Testis (tissue), 2 donors: ENCODE results near the gene RABGGTA.

ENCODE experiments used
- CTCF ChIP-seq, 3 experiments: fragments of 450-650 bp in 2 of 3; fragments of 200-600 bp in 1 of 3; sonication (generic) in 1 of 3; IDR thresholded peaks; one replicate each; pipeline ENCODE4 v1.5.1; 2016 to 2019; ENCODE audit warnings: antibody characterized with exemption in 3 of 3, mild to moderate bottlenecking in 2 of 3, moderate library complexity in 1 of 3
- POLR2A ChIP-seq: fragments of 450-650 bp; IDR thresholded peaks from one replicate; pipeline ENCODE4 v1.6.1; 2017; ENCODE audit warnings: antibody characterized with exemption, mild to moderate bottlenecking, moderate library complexity

- TF ChIP-seq CTCF (IDR thresholded peaks at IDR 0.05) (no peak), POLR2A (no peak)
Measured at GRCh38 chr14:24304019-24304387, 32.6 kb upstream of the RABGGTA start.
